Activated CD8-positive, alpha-beta memory T cell treated with anti-CD3 and anti-CD28 coated beads for 24 hours (primary cell): ENCODE data around the gene TP63.
"Not testable (repeated sequence)": the region's sequence is repeated elsewhere in the genome, so short reads cannot be mapped to it uniquely, and the experiment has no call there.

ENCODE experiments used
- DNase-seq: peaks from one replicate; pipeline ENCODE4 v3.0.0-alpha.2; 2020

Gene TP63

GRCh38 chr3:189728915-189729314, 97.7 kb downstream of the TP63 start:
- DNase-seq, result no peak

GRCh38 chr3:189734061-189734460, 102.9 kb downstream of the TP63 start:
- no peak for DNase-seq

GRCh38 chr3:189735913-189736312, 104.7 kb downstream of the TP63 start:
- DNase-seq, result no peak

- DNase-seq, result no peak
Measured at GRCh38 chr3:189737071-189737470, 105.9 kb downstream of the TP63 start.

GRCh38 chr3:189737619-189738018, 106.4 kb downstream of the TP63 start:
- DNase-seq, result no peak

GRCh38 chr3:189739378-189739777, 108.2 kb downstream of the TP63 start:
- no peak for DNase-seq

- DNase-seq, result no peak
Measured at GRCh38 chr3:189740156-189740555, 109.0 kb downstream of the TP63 start.

- no peak for DNase-seq
Measured at GRCh38 chr3:189744235-189744634, 113.0 kb downstream of the TP63 start.

GRCh38 chr3:189745622-189746021, 114.4 kb downstream of the TP63 start:
- no peak for DNase-seq

- DNase-seq, result no peak
Measured at GRCh38 chr3:189748046-189748445, 116.9 kb downstream of the TP63 start.

GRCh38 chr3:189750972-189751371, 119.8 kb downstream of the TP63 start:
- DNase-seq, result not testable (repeated sequence)

GRCh38 chr3:189754356-189754755, 123.2 kb downstream of the TP63 start:
- no peak for DNase-seq

- no peak for DNase-seq
Measured at GRCh38 chr3:189756582-189757078, 125.4 kb downstream of the TP63 start.

GRCh38 chr3:189758186-189758585, 127.0 kb downstream of the TP63 start:
- no peak for DNase-seq

- DNase-seq, result no peak
Measured at GRCh38 chr3:189766416-189766815, 135.2 kb downstream of the TP63 start.

- DNase-seq, result no peak
Measured at GRCh38 chr3:189771842-189772450, 140.8 kb downstream of the TP63 start.

GRCh38 chr3:189772584-189772983, 141.4 kb downstream of the TP63 start:
- no peak for DNase-seq

- no peak for DNase-seq
Measured at GRCh38 chr3:189773056-189773455, 141.9 kb downstream of the TP63 start.

- DNase-seq, result no peak
Measured at GRCh38 chr3:189776149-189776824, 145.1 kb downstream of the TP63 start.

GRCh38 chr3:189778340-189778950, 147.3 kb downstream of the TP63 start:
- DNase-seq, result no peak

- no peak for DNase-seq
Measured at GRCh38 chr3:189779166-189779565, 148.0 kb downstream of the TP63 start.

GRCh38 chr3:189780546-189781270, 149.5 kb downstream of the TP63 start:
- no peak for DNase-seq

GRCh38 chr3:189781415-189781814, 150.2 kb downstream of the TP63 start:
- DNase-seq, result no peak
